Smooth muscle cell (in vitro differentiated cells): ENCODE data around the gene PPP1R36. TPM values are rescaled to one million over a fixed set of nuclear protein-coding genes. Genes with fewer than 3 reads are reported as not detected.
A peak's percentile ranks its signal among the peaks of the same experiment; 100 is the strongest.

Experiments used
- DNase-seq: peaks from one replicate; lab custom pipeline; 2025; ENCODE audit not compliant: unreplicated experiment; lab: John Stamatoyannopoulos, UW
- H2AFZ ChIP-seq: fragments of 200-600 bp; sonication (generic); 2 replicates; pipeline ENCODE4 v1.6.0; 2016; ENCODE audit warnings: antibody characterized with exemption, low read depth, mild to moderate bottlenecking
- H3F3A ChIP-seq: fragments of 200-600 bp; sonication (generic); 2 replicates; pipeline ENCODE4 v1.6.0; 2017; ENCODE audit warnings: antibody characterized with exemption, low read depth
- H3K27ac ChIP-seq: fragments of 200-600 bp; sonication (generic); 2 replicates; pipeline ENCODE4 v1.5.1; 2016; ENCODE audit warnings: low read depth, mild to moderate bottlenecking
- H3K27me3 ChIP-seq: fragments of 200-600 bp; sonication (generic); 2 replicates; pipeline ENCODE4 v1.6.1; 2016; ENCODE audit warnings: low read depth, mild to moderate bottlenecking
- H3K36me3 ChIP-seq: fragments of 200-600 bp; sonication (generic); 2 replicates; pipeline ENCODE4 v1.5.1; 2016; ENCODE audit warnings: low read depth
- H3K4me1 ChIP-seq: fragments of 200-600 bp; sonication (generic); 2 replicates; pipeline ENCODE4 v1.5.1; 2016; ENCODE audit warnings: low read depth
- H3K4me2 ChIP-seq: fragments of 200-600 bp; sonication (generic); 2 replicates; pipeline ENCODE4 v1.6.0; 2016; ENCODE audit warnings: mild to moderate bottlenecking
- H3K4me3 ChIP-seq: fragments of 200-600 bp; sonication (generic); 2 replicates; pipeline ENCODE4 v1.5.1; 2016; ENCODE audit warnings: mild to moderate bottlenecking
- H3K79me2 ChIP-seq: fragments of 200-600 bp; sonication (generic); 2 replicates; pipeline ENCODE4 v1.6.0; 2016; ENCODE audit warnings: low read depth, mild to moderate bottlenecking
- H3K9ac ChIP-seq: fragments of 200-600 bp; sonication (generic); 2 replicates; pipeline ENCODE4 v1.6.0; 2016; ENCODE audit warnings: low read depth
- H3K9me3 ChIP-seq: fragments of 200-600 bp; sonication (generic); replicated peaks from 2 replicates; pipeline ENCODE4 v1.5.1; 2016; ENCODE audit warnings: low read depth
- H4K20me1 ChIP-seq: fragments of 200-600 bp; sonication (generic); 2 replicates; pipeline ENCODE4 v1.6.0; 2016; ENCODE audit warnings: low read depth
- CTCF ChIP-seq: fragments of 200-600 bp; sonication (generic); IDR thresholded peaks from 2 replicates; pipeline ENCODE4 v1.5.1; 2017; ENCODE audit warnings: borderline replicate concordance, mild to moderate bottlenecking, antibody characterized with exemption; ENCODE audit not compliant: insufficient read depth, poor library complexity, severe bottlenecking
- WGBS: methylation state at CpG from one replicate; pipeline ENCODE4 v1.1.7; 2016; ENCODE audit warnings: low lambda C conversion rate; 5-methylcytosine and 5-hydroxymethylcytosine counted together
- polyA plus RNA-seq: library from polyadenylated mRNA; unstranded; fragments of >200 nt; fragmentation: Nextera tagmentation; extraction: Ambion mirVana; gene quantifications from 2 replicates; pipeline ENCODE4 v1.2.1, GENCODE V29; 2016
- total RNA-seq: library from RNA; depleted of rRNA; stranded (reverse); fragments of >200 nt; gene quantifications from 2 replicates; pipeline ENCODE4 v1.2.3, GENCODE V29; 2014

Gene PPP1R36
- total and polyA plus RNA-seq, 2 experiments from 2014 or later, result 1.9 to 2.2 TPM

- Histone ChIP-seq H3K9ac (no peak overlapping the region), H3F3A (peaks cover 37% of the 10 kb centered on the region), H3K9me3 (no peaks in the 10 kb centered on the region), H2AFZ (no peak overlapping the region), H3K79me2 (peaks cover 99% of the 10 kb centered on the region), H4K20me1 (peaks cover 99% of the 10 kb centered on the region), H3K27ac (peak overlapping the region; percentile 25), H3K4me2 (no peak overlapping the region), H3K4me1 (no peaks in the 10 kb centered on the region), H3K27me3 (no peaks in the 10 kb centered on the region), H3K4me3 (no peak overlapping the region), H3K36me3 (no peaks in the 10 kb centered on the region)
- TF ChIP-seq CTCF, result no peak
- no peak for DNase-seq
- WGBS, result 98% methylated on average over 4 of the region's 4 CpGs
These were observed 31.5 kb upstream of the PPP1R36 start for GRCh38 chr14:64518229-64518628.

GRCh38 chr14:64520699-64521098, 29.1 kb upstream of the PPP1R36 start:
- peaks cover 95% of the 10 kb centered on the region for H4K20me1 ChIP-seq
- no peak overlapping the region for H3K4me2 ChIP-seq
- no peaks in the 10 kb centered on the region for H3K27me3 ChIP-seq
- DNase-seq, result no peak
- no peak overlapping the region for H2AFZ ChIP-seq
- TF ChIP-seq CTCF, result no peak
- WGBS, result 92% methylated on average over 4 of the region's 4 CpGs
- no peak overlapping the region for H3K9ac ChIP-seq
- no peaks in the 10 kb centered on the region for H3K4me1 ChIP-seq
- peaks cover 43% of the 10 kb centered on the region for H3F3A ChIP-seq
- no peaks in the 10 kb centered on the region for H3K9me3 ChIP-seq
- peaks cover 5% of the 10 kb centered on the region for H3K36me3 ChIP-seq
- peak overlapping the region; percentile 43 for H3K27ac ChIP-seq
- H3K79me2 ChIP-seq, result peaks cover 98% of the 10 kb centered on the region
- no peak overlapping the region for H3K4me3 ChIP-seq

DNA sequence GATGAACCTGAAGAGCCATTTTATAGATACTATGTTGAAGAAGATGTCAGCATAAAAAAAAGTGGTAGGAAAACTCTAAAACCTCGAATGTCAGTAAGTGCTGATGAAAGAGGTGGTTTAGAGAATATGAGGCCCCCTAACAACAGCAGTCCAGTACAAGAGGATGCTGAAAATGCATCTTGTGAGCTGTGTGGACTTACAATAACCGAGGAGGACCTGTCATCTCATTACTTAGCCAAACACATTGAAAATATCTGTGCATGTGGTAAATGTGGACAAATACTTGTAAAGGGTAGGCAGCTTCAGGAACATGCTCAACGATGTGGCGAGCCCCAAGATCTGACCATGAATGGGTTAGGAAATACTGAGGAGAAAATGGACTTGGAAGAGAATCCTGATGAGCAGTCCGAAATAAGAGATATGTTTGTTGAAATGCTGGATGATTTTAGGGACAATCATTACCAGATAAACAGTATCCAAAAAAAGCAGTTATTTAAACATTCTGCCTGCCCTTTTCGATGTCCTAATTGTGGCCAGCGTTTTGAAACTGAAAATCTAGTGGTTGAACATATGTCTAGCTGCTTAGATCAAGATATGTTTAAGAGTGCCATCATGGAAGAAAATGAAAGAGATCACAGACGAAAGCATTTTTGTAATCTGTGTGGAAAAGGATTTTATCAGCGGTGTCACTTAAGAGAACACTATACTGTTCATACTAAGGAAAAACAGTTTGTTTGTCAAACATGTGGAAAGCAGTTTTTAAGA, 27.0 kb upstream of the PPP1R36 start:
- Histone ChIP-seq H3K9me3 (no peaks in the 10 kb centered on the region), H3K79me2 (peaks cover 89% of the 10 kb centered on the region), H3K27ac (peak overlapping the region; percentile 43), H3K4me1 (no peaks in the 10 kb centered on the region), H3K4me2 (peak overlapping the region; percentile 33), H3K4me3 (no peak overlapping the region), H2AFZ (no peak overlapping the region), H4K20me1 (peaks cover 74% of the 10 kb centered on the region), H3F3A (peaks cover 40% of the 10 kb centered on the region), H3K9ac (no peak overlapping the region), H3K27me3 (no peaks in the 10 kb centered on the region), H3K36me3 (peaks cover 5% of the 10 kb centered on the region)
- TF ChIP-seq CTCF, result no peak
- WGBS, result 89% methylated on average over 9 of the region's 9 CpGs
- DNase-seq, result no peak

DNA sequence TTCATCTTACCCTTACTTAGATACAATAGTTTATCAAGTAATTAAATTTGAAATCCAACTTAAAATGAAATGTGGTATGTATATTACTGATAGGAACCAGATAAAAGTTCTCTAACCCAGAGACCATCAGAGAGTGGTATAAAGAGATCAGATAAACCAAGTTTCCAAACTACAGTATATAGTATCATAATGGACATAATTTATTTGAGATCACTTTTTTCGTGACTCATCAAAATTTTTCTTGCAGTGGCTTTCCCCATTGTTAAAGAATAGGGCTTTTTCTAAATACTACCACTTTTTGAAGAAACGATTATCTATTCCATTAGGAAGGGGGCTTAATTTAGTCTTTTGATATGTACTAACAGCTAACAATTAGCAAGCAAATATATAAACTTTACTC, 24.4 kb upstream of the PPP1R36 start:
- TF ChIP-seq CTCF, result no peak
- Histone ChIP-seq H3K4me3 (no peak overlapping the region), H4K20me1 (peaks cover 58% of the 10 kb centered on the region), H3K9ac (no peak overlapping the region), H2AFZ (no peak overlapping the region), H3K4me1 (no peaks in the 10 kb centered on the region), H3K27ac (no peak overlapping the region), H3K27me3 (no peaks in the 10 kb centered on the region), H3F3A (peaks cover 40% of the 10 kb centered on the region), H3K79me2 (peaks cover 63% of the 10 kb centered on the region), H3K9me3 (no peaks in the 10 kb centered on the region), H3K36me3 (peaks cover 5% of the 10 kb centered on the region), H3K4me2 (no peak overlapping the region)
- DNase-seq, result no peak
- 99% methylated on average over 2 of the region's 2 CpGs for WGBS
